Measurements from ENCODE around the gene MED15.
A peak's percentile ranks its signal among the peaks of the same experiment; 100 is the strongest.
"Not testable (repeated sequence)": the region's sequence is repeated elsewhere in the genome, so short reads cannot be mapped to it uniquely, and the experiment has no call there.

The MED15 gene, protein sequence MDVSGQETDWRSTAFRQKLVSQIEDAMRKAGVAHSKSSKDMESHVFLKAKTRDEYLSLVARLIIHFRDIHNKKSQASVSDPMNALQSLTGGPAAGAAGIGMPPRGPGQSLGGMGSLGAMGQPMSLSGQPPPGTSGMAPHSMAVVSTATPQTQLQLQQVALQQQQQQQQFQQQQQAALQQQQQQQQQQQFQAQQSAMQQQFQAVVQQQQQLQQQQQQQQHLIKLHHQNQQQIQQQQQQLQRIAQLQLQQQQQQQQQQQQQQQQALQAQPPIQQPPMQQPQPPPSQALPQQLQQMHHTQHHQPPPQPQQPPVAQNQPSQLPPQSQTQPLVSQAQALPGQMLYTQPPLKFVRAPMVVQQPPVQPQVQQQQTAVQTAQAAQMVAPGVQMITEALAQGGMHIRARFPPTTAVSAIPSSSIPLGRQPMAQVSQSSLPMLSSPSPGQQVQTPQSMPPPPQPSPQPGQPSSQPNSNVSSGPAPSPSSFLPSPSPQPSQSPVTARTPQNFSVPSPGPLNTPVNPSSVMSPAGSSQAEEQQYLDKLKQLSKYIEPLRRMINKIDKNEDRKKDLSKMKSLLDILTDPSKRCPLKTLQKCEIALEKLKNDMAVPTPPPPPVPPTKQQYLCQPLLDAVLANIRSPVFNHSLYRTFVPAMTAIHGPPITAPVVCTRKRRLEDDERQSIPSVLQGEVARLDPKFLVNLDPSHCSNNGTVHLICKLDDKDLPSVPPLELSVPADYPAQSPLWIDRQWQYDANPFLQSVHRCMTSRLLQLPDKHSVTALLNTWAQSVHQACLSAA

DNA sequence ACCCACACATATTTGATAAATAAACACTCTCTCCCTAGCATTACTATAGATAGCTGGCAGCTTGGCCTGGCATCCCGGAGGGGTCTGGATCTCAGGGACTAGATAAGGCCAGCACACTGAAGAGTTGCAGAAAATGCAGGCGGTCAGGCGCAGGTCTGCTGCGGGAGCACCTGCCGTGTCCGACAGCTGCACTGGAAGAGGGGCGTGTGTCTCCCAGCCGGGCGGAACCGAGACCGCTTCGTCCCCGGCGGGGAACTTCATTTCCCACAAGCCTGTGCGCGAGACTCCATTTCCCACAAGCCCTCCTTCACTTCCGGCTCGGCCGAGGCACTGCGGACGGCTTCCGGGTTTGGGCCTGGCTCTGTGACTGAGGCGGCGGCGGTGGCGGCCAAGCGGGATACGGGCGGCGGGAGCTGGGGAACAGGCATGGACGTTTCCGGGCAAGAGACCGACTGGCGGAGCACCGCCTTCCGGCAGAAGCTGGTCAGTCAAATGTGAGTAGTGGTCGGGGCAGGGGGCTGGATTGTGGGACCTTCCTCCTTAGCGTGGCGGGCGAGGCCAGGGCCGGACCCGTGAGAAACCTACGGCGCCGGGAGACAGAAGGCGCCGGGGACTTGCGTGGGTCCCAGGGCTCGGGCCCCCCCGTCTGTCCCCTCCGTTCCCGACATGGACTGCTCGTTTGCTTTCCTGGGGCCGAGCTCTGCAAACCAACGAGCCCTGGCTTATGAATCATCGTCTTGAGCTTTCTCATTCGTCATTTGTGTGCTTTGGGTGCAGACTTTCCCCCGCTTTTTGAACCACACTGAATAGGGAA lies at the start of gene MED15:
TSS of gene MED15 (plus strand) at position 358 of the 814 bp plus-strand sequence. CDS start at position 427, 69 bp downstream.
- DNase-seq, result peak; percentile 92

DNA sequence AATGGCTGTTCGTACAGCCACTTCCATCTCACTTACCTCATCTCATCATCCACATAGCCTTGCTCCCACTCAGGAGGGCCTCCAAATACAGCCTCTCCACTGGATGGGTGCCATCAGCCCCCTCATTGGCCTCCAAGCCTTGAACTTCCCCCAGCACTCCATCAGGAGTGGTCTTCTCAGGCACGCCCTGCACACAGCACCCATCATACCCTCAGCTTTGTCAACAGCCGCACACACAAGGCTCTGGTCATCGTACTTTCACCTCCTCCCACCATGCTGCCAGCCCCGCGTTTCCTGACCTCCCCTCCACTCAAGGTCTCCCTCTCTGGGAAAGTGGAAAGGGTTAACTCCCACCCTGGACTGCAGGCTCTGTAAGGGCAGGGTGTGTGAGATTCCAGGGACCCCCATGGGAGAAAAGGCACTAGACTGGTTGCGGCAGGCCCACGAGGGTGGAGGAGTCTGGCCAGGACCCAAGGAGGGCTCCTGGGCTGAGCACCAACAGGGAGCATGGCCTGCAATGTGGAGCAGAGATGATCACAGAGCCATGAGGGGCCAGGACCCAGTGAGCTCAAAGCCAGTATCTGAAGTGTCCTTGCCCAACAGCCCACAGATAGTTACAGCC lies 48.8 kb upstream of the MED15 start:
- DNase-seq, result no peak

DNA sequence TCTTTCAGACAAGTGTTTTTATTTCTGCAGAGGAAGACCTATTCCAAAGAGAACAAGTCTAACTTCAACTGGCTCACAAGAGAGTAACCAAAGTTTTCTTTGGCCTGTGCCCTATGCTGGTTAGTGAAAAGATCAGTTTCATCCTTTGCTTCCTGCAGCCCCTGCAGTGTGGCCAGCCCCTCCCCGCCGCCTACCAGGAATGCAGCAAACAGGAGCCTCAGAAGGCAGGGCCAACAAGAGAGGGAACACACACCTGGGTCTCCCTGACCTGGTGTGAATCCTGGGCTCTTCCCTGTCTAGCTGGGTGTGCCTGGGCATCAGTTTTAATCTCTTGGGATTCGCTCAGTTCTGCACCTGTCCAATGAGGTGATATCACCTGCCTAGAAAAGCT lies 48.3 kb upstream of the MED15 start:
- no peak for DNase-seq

DNA sequence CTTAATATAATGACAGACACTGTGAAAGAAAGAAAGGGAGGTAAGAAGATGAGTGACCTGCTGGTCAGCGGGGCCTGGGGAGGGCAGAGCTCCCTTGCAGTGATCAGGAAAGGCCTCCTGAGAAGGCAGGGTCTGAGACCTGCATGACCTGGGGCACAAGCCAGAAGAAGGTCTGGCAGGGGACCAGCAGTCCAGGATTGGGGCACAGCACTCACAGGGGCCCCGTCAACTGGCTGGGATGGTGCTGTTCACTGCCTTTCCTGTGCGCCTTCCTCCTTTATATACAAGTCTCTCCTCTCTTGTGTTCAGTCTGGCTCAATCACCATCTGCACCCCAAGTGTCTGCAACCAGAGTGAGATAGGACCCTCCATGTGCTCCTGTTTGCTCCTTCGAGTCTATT lies 47.5 kb upstream of the MED15 start:
- no peak for DNase-seq

DNA sequence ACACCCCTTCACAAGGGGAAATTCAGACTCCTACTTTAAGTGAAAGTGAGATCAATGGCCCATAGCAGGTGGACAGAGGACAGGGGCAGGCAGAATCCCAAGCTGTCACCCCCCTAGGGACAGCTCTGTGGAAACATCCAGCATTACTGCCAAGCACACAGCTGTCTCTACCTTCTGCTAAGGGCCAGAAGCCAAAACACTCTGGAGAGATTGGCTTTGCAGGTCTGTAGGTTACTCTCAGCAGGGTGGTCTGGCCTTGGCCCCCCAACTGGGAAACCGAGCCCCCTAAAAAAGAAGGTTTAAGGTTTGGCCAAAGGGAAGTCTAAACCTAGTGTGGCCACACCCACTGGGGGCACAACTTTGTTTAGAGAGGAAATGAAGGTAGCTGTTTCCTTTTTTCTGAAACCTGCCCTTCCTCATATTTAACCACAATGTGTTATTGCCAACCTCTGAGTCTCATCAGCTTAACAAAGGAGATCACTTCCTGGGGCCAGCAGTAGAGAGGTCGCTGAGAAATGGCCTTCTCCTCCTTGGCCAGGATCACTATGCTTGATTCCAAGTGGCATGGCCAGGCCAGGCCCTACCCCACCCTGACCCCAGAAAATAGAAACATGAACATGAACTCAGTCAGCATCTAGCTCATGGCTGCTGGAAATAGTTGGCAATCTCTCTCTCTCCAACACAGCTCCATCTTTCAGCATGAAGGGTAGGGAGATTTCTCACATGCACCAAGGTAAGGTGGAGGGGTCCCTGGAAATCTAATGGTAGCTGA lies 43.9 kb upstream of the MED15 start:
- DNase-seq, result no peak

DNA sequence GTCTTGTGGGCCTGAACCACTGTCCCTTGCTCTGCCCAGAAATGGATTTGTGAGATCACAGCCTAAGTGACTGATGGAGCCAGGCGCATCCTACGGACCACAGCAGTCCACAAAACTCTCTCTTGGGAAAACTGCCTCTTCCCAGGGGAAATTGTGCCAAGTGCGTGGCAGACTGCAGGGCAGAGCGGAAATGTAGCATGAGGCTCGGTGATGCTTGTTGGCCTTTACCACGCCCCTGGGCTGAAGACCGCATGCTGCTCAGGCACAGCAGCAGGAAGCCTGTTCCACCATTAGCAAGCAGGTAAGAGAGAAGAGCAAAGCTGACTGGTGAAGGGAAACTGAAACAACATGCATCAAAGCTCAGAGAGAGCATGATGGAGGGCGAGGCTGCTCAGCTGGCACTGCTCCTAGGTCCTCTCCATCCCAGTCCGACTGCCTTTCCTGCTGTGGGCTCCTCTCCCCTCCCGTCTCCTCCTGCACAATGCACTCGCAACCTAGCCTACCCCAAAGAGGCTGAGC lies 43.3 kb upstream of the MED15 start:
- DNase-seq, result no peak

DNA sequence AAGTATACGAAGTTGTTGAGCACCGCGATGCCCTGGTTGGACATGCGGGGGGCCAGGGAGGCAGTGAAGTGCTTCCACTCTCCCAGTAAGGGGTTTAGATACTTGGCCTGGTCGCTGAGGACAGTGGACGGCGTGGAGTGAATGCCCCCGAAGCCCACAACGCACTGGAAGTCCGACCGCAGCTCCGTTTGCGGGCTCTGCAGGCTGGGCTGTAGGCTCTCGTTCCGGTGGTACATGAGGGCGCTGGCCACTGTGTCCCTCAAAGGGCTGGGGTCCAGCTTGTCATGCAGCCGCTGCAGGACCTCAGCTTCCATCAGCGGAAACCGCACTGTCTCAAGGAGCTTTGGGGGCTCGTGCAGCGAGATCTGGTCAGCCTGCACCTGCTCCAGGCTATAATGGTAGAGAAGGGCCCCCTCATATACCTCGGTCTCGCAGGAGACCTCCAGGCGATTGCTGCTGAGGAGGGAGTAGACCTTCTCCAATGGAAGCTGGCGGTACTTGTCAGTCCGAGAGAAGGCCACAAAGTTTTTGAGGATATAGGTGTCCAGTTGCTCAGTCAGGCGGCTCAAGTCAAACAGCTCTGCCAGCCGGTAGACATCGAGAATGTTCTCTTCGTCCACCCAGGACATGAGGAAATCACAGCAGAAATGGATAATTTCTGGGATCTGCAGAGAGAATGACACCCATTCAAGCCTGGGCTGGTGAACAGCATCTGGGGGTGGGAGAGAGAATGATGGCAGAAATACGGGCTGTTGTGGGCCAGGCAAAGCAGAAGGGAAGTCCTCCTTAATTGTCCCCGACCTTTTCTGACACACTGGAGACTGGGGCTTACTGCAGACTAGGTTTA lies 42.3 kb upstream of the MED15 start:
- no peak for DNase-seq

DNA sequence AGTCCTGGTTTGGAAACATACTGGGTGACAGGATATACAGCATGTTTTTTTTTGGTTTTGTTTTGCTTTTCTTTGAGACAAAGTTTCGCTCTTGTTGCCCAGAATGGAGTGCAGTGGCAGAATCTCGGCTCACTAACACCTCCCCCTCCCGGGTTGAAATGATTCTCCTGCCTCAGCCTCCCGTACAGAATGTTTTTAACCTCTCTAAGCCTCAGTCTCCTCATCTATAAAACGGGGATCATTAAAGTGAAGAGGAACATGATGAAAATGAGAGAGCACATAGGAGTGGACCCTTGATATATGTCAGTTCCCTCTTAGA lies 41.7 kb upstream of the MED15 start:
- DNase-seq, result no peak

DNA sequence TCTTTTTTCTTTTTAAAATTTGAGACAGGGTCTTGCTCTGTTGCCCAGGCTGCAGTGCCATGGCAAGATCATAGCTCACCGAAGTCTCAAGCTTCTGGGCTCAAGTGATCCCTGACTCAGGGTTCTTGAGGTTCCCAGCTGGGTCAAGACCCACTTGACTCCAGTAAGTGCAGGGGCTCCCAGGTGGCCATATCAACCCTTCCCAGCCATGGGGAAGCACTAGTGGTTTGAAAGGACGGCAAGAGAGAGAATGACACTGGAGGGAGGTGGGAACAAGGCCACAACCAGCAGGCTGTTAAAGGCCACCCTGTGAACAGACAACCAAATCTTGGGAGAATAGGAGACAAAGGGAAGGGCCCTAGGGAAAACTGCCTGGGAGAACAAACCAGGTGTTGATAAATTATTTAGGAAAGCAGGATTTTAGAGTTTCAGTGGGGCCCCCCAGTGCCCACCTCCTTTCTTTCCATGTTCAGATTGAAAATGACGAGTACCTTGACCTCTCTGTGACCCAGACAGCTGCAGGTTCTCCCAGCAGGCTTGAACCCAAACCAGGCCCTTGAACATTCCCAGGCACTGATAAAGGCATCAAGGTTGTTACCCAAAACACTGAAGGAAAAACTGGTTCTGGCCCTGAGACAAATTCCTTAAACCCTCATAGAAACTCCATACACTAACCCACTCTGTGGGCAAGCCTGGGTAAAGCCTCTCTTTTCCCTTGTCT lies 40.6 kb upstream of the MED15 start:
- DNase-seq, result no peak

DNA sequence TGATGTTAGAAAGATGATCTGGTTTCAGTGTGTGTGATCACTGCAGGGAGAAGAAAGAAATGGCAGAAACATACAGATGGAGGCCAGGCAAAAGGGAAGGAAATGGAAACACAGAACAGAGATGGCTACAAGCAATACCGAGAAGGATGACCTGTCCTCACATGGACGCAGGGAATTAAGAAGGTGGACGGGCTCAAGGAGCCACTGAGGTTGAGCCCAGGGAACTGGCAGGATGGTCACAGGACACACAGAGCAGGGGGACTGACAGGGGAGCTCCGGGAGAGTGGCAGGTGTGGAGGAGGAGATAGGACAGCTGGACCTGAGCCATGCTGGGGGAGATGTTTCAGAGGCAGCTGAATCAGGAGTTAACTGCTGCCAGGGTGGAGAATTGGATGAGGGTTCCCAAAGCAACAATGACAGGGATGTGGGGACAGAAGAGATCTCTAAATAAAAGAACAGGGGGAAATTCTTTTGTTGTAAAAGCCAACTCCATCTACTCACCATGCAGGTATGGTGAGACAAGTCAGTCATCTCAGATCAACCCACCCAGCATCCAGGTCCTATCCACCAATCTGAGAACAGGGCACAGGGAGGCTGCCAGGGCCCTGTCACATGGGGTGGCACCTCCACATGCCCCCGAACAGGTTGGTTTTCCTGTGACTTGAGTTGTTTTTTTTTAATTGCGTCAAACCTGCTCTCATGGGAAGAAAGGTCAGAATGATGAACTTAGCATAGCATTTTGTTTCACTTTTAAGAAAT lies 38.1 kb upstream of the MED15 start:
- DNase-seq, result no peak

DNA sequence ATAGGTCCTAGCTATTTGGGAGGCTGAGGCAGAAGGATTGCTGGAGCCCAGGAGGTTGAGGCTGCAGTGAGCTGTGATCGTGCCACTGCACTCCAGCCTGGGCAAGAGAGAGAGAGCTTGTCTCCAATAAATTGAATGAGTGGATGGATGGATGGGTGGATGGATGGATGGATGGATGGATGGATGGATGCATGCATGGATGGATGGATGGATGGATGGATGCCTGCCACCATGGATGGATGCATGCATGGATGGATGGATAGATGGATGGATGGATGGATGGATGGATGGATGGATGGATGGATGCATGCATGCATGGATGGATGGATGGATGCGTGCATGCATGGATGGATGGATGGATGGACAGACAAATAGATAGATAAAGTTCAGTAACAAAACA lies 36.9 kb upstream of the MED15 start:
- DNase-seq, result not testable (repeated sequence)

DNA sequence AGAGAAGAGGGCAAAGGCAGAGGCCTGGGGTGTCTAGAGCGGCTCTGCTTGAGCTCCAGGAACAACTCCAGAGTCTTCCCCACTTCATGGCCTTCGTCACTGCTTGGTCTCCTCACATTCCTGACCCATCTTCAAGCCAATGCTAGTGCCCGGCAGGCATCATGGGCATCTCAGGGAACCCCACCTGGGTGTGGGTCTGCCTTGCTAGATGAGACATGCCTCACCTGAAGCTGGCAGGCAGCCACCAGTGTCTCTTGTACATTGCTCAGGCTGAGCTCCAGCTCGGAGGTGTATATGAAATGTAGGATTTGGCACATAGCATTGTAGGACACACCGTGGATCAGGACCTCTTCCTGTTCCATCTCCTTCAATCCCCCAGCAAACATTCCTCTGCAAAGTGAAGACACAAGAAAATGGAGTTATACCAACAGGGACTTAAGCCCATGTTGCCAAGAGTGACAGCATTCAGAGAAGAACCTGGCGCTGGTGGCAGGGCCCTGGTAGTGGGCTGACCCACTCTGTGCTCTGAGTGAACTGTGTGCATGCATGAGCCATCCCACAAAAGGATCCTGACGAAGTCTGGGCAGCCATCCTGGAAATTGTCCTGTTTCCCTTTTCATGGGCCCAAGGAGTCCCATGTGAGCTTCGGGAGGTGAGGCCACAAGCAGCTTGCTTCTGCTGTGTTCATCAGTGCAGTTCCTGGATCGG lies 36.1 kb upstream of the MED15 start:
- no peak for DNase-seq

DNA sequence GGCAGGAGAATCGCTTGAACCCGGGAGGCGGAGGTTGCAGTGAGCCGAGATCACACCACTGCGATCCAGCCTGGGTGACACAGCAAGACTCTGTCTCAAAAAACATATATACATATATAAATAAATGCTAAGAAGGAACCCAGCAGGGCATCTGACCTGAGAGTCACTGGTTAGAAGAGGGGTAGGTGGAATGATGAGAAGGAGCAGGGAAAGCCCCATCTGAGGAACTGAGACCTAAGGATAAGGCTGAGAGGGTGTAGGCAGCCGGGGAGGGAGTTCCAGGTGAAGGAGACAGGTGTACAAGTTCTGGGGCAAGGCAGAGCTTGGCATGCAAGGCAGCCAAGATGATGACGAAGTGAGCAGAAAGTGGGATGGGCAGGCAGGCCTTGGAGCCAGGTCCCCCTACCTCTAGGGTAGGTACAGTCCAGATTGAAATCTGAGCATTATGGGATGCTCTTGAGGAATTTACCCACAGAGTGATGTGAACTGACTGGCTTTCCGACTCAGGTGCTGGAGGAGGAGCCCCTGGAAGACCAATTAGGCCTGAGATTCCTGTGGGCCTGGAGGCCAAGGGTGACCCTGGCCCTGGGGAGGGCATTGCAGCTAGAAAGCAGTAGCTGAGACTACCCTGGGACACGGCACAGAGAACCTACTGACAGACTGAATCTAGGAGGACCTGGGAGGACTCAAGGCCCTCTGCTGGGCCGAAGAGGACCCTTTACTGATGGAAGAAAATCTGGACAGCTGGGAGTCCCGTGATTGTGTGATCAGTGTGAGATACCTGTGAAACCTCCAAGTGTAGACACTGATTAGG lies 34.6 kb upstream of the MED15 start:
- DNase-seq, result no peak

DNA sequence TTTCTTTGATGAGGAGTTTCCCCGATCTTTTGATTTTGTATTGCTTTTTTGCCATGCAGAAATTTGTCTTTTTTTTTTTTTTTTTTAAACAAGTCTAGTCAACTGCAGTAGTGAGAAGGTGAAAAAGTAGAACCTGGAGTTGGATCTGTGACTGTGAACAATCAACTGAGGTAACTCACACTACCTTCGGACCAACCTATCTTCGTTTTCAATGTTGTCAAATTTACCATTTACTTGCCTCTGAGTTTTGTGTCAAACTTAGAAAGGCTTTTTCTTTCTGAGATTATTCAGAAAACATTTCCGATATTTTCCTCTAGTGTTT lies 32.3 kb upstream of the MED15 start:
- DNase-seq, result no peak

DNA sequence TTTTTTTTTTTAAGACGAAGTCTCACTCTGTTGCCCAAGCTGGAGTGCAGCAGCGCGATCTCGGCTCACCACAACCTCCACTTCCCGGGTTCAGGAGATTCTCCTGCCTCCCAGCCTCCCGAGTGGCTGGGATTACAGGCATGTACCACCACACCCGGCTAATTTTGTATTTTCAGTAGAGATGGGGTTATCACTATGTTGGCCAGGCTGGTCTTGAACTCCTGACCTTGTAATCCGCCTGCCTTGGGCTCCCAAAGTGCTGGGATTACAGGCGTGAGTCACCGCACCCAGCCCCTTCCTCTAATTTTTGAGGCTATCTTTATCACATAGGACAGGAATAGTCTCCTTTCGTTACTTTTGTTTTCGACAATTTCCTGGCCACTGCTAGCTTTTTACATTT lies 31.8 kb upstream of the MED15 start:
- DNase-seq, result not testable (repeated sequence)

DNA sequence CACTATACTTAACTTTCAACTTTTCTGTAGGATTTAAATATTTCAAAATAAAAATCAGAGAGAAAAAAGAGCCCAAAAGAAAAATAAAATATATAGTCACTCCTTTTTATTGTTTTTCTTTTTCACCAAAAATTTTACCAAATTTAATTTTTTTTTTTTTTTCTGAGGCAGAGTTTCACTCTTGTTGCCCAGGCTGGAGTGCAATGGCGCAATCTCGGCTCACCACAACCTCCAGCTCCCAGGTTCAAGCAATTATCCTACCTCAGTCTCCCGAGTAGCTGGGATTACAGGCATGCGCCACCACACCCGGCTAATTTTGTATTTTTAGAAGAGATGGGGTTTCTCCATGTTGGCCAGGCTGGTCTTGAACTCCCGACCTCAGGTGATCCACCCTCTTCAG lies 29.4 kb upstream of the MED15 start:
- not testable (repeated sequence) for DNase-seq

DNA sequence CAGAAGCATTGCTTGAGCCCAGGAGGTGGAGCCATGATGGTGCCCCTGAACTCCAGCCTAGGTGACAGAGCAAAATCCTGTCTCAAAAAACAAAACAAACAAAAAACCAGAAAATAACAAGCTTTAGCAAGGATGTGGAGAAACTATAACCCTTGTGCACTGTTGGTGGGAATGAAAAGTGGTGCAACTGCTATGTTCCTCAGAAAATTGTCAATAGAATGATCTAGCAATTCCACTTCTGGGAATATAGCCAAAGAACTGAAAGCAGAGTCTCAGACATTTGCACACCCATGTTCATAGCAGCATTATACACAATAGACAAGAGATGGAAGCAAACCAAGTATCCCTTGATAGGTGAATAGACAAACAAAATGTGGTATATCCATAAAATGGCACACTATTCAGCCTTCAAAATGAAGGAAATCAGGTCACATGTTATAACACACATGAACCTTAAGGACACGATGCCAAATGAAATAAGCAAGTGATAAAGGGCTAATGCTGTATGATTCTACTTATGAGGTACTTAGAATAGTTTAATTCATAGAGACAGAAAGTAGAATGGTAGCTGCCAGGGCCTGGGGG lies 27.7 kb upstream of the MED15 start:
- DNase-seq, result no peak

DNA sequence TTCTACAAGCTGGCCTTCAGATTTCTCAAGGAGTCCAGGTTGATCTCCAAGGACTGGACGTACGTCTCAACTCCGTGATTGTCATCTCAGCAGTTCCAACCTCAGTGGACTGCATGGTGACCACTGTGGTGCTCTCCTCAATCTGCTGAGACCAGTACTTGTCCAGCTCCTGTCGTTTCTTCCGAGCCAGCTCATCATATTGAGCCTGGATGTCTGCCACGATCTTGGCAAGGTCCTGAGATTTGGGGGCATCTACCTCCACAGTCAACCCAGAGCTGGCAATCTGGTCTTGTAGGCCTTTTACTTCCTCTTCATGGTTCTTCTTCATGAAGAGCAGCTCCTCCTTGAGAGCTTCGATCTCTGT lies 24.3 kb upstream of the MED15 start:
- not testable (repeated sequence) for DNase-seq

Measured in NCI-H774 (cell line).